RWPE2 (cell line): ENCODE data around the gene GPS1.

Experiments used
- ATAC-seq: fragments of 200-7000 bp; cut with Tn5 transposase; 3 replicates; pipeline ENCODE4 v1.9.1; 2021; ENCODE audit warnings: low read depth
- DNase-seq: peaks from one replicate; pipeline ENCODE4 v3.0.0-alpha.2; 2020; ENCODE audit warnings: low spot score
- H3K27ac ChIP-seq: fragments of 450-650 bp; 2 replicates; pipeline ENCODE4 v1.5.1; 2017; ENCODE audit warnings: mild to moderate bottlenecking; ENCODE audit not compliant: poor library complexity, severe bottlenecking
- H3K27me3 ChIP-seq: fragments of 250-450 bp; sonication (Bioruptor Pico); 2 replicates; pipeline ENCODE4 v1.5.1; 2021; ENCODE audit warnings: mild to moderate bottlenecking, moderate library complexity; ENCODE audit not compliant: insufficient read depth, poor library complexity, severe bottlenecking
- H3K36me3 ChIP-seq: fragments of 250-450 bp; sonication (Bioruptor Pico); 2 replicates; pipeline ENCODE4 v1.5.1; 2020; ENCODE audit warnings: low read depth, mild to moderate bottlenecking, moderate library complexity
- H3K4me1 ChIP-seq: fragments of 250-450 bp; sonication (Bioruptor Pico); 2 replicates; pipeline ENCODE4 v1.5.1; 2021; ENCODE audit warnings: mild to moderate bottlenecking, moderate library complexity; ENCODE audit not compliant: insufficient read depth, poor library complexity, severe bottlenecking
- H3K4me3 ChIP-seq: fragments of 250-450 bp; sonication (Bioruptor Pico); 2 replicates; pipeline ENCODE4 v1.5.1; 2021; ENCODE audit warnings: mild to moderate bottlenecking, moderate library complexity; ENCODE audit not compliant: severe bottlenecking
- H3K9me3 ChIP-seq: fragments of 250-450 bp; sonication (Bioruptor Pico); 2 replicates; pipeline ENCODE4 v1.5.1; 2021; ENCODE audit warnings: mild to moderate bottlenecking, moderate library complexity; ENCODE audit not compliant: severe bottlenecking
- TF ChIP-seq, protein P1 (sequence below): fragments of 450-650 bp; IDR thresholded peaks from one replicate; pipeline ENCODE4 v1.5.1; 2017; ENCODE audit warnings: mild to moderate bottlenecking, moderate library complexity; ENCODE audit not compliant: poor library complexity, severe bottlenecking

GPS1 gene

DNA sequence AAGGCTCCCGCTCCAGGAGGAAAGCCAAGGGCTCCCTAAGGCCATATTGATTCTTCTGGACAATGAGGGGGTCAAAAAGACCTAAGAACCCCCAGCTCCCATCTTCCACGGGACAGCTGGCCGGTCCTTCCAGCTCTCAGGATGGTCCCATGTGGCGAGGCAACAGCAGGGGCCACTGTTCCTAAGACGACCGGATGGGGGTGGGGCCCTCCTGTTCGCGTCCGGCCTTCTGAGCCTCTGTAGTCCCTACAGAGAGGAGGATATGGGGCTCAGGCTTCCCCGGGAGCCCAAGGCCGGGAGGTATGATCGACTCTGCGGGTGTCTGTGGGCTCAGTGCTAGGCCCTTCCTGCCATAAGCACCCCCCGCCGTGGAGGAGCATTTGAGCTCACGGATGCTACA lies 8.2 kb upstream of the GPS1 start:
- TF ChIP-seq, protein P1, sequence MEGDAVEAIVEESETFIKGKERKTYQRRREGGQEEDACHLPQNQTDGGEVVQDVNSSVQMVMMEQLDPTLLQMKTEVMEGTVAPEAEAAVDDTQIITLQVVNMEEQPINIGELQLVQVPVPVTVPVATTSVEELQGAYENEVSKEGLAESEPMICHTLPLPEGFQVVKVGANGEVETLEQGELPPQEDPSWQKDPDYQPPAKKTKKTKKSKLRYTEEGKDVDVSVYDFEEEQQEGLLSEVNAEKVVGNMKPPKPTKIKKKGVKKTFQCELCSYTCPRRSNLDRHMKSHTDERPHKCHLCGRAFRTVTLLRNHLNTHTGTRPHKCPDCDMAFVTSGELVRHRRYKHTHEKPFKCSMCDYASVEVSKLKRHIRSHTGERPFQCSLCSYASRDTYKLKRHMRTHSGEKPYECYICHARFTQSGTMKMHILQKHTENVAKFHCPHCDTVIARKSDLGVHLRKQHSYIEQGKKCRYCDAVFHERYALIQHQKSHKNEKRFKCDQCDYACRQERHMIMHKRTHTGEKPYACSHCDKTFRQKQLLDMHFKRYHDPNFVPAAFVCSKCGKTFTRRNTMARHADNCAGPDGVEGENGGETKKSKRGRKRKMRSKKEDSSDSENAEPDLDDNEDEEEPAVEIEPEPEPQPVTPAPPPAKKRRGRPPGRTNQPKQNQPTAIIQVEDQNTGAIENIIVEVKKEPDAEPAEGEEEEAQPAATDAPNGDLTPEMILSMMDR = no peak

DNA sequence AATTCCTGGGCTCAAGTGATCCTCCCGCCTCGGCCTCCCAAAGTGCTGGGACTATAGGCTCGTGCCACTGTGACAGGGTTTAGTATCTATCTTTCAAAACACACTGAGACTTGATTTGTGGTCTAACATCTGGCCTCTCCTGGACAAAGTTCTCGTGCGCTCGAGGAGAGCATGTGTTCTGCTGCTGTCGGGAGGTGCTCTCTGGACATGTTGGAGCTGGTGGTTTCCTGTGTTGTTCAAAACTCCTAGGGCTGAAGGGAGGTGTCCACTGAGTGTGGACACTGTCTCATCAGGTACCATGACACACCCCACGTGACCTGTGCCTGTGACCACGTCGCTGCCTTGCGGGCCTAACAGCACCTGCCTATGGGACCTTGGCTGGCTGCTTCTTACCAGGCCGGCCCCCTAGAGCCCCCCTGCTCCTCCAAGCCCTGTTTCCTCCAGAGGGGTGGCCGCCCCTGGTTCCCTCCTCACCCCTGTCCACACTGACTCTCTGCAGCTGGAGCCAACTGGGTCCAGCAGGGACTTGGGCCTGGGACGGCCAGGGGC lies 5.7 kb upstream of the GPS1 start:
- Histone ChIP-seq H3K4me3 (no peak overlapping the region), H3K4me1 (no peaks in the 10 kb centered on the region), H3K27ac (no peak overlapping the region), H3K9me3 (no peaks in the 10 kb centered on the region), H3K27me3 (no peaks in the 10 kb centered on the region), H3K36me3 (peaks cover 41% of the 10 kb centered on the region)
- DNase-seq = no peak
- TF ChIP-seq, protein P1 = no peak
- no peak; the same call in 2 of the 3 replicates for ATAC-seq

More for the DNA sequence above, 8.2 kb upstream of the GPS1 start:
- Histone ChIP-seq H3K27me3 (no peaks in the 10 kb centered on the region), H3K4me1 (no peaks in the 10 kb centered on the region), H3K9me3 (no peaks in the 10 kb centered on the region), H3K27ac (no peak overlapping the region), H3K36me3 (peaks cover 19% of the 10 kb centered on the region), H3K4me3 (no peak overlapping the region)
- no peak for DNase-seq
- no peak for ATAC-seq

DNA sequence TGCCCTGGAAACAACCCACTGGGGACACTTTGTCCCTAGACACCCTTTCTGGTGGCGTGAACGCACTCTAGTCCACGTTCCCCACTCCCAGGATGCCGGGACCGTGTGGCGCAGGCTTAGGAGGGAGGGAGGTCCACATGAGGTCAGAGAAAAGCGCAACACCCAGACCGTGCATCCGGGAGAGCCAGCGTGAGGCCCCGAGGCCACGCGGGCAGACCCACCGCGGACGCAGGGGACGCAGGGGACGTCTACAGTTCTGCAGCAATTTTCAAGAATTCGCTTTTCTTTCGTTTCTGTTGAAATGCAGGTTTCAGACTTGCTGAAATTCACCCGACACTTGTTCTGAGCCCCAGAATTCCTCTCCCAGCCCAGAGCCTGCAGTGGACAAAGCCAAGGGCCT lies 4.8 kb upstream of the GPS1 start:
- H3K4me1 ChIP-seq = no peaks in the 10 kb centered on the region
- H3K9me3 ChIP-seq = no peaks in the 10 kb centered on the region
- H3K27me3 ChIP-seq = no peaks in the 10 kb centered on the region
- ATAC-seq (no peak), DNase-seq (no peak)
- H3K36me3 ChIP-seq = peaks cover 41% of the 10 kb centered on the region
- TF ChIP-seq, protein P1 = no peak
- no peak overlapping the region for H3K27ac ChIP-seq
- H3K4me3 ChIP-seq = no peak overlapping the region

DNA sequence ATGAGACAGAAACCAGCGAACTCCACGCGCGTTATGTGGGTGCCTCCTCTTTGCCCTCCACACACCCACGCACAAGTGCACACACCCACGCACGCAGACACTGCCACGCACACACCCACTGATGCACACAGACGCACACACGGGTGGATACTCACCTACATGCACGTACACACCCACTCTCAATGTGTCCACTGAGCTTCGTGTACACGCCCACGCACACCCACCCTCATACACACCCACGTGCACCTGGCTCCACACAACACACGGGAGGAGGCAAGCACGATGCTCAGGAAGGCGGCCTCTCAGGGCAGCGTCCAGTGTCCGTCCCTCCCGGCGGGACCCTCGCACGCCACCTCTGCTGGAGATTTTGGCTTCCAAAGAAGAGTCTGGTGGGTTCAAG lies 4.3 kb upstream of the GPS1 start:
- ATAC-seq (no peak), DNase-seq (no peak)
- H3K36me3 ChIP-seq = peaks cover 41% of the 10 kb centered on the region

DNA sequence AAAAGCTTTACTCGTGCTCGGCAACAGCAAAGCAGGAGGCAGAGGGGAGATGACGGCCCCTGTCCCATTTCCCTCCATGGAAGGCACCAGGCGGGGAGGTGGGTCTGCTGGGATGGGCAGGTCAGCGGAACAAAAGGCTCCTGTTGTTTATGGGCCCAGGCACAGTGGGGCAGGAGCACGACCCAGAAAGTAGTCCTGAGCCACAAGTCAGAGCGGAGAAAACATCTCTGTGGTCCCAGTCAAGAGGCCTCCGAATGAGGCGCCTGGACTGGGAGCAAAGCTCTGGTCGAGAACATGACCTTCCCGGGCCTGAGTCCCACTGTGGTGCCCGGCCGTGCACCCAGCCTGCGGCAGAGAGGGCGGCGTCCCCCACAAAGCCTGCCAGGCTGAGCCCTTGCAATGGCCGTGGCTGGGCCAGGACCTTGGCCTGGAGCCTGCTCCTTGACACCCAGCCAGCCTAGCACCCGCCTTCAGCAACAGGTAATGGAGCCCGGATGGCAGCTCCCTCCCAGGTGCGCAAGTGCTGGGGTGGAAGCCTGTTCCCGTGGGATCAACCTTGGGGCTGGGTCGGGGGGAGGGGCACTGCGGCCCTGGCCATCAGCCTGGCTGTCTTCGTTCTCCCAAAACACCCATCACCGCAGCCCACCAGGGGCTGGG lies 3.7 kb upstream of the GPS1 start:
- H3K4me3 ChIP-seq = no peak overlapping the region
- TF ChIP-seq, protein P1 = no peak
- ATAC-seq = no peak
- no peaks in the 10 kb centered on the region for H3K27me3 ChIP-seq
- H3K4me1 ChIP-seq = peaks cover 4% of the 10 kb centered on the region
- H3K27ac ChIP-seq = no peak overlapping the region
- no peaks in the 10 kb centered on the region for H3K9me3 ChIP-seq
- H3K36me3 ChIP-seq = peaks cover 41% of the 10 kb centered on the region
- no peak for DNase-seq

More for the DNA sequence above, 4.3 kb upstream of the GPS1 start:
- Histone ChIP-seq H3K9me3 (no peaks in the 10 kb centered on the region), H3K27me3 (no peaks in the 10 kb centered on the region), H3K4me3 (no peak overlapping the region), H3K27ac (no peak overlapping the region), H3K4me1 (no peaks in the 10 kb centered on the region)
- TF ChIP-seq, protein P1 = no peak
